ENCODE measurements around the gene EED. TPM values are rescaled to one million over a fixed set of nuclear protein-coding genes. Genes with fewer than 3 reads are reported as not detected.
"Not testable (repeated sequence)": the region's sequence is repeated elsewhere in the genome, so short reads cannot be mapped to it uniquely, and the experiment has no call there.

Gene EED
- polyA plus RNA-seq, 1 donor (not counting 4 experiments of a cell fraction or from before 2014, with no cell fraction given) = 28.5 TPM

GRCh38 chr11:86222081-86222480, 22.5 kb upstream of the EED start:
- H3K79me2 ChIP-seq (ENCODE audit: control insufficient read depth, insufficient read depth, low read length) = no peaks in the 10 kb centered on the region
- H3K27ac ChIP-seq (ENCODE audit: control insufficient read depth, insufficient read depth, low read length) = no peak overlapping the region
- H3K36me3 ChIP-seq (ENCODE audit: control insufficient read depth in 2 of 2, extremely low read depth in 1 of 2, insufficient read depth in 2 of 2, low read length in 2 of 2) = no peaks in the 10 kb centered on the region
- H3K4me1 ChIP-seq (ENCODE audit: control insufficient read depth, extremely low read depth, insufficient read depth, low read length) = peaks cover 2% of the 10 kb centered on the region
- TF ChIP-seq CTCF (optimal IDR thresholded peaks at IDR 0.05 in 1 of 3, IDR thresholded peaks at IDR 0.05 in 1 of 3, conservative IDR thresholded peaks at IDR 0.05 in 1 of 3; ENCODE audit: extremely low read depth in 1 of 3, insufficient read depth in 2 of 3, low read length in 3 of 3) (no peak), EZH2 (IDR thresholded peaks at IDR 0.05; ENCODE audit: low read length) (no peak)
- no peak overlapping the region for H2AFZ ChIP-seq (ENCODE audit: control insufficient read depth, low read length)
- no peaks in the 10 kb centered on the region for H4K20me1 ChIP-seq (ENCODE audit: control insufficient read depth, extremely low read depth, insufficient read depth, low read length)
- H3K9ac ChIP-seq (ENCODE audit: control insufficient read depth, extremely low read depth, insufficient read depth, low read length) = no peak overlapping the region
- no peak for DNase-seq (ENCODE audit: low read depth, low spot score)
- no peaks in the 10 kb centered on the region for H3K9me1 ChIP-seq (ENCODE audit: control insufficient read depth, extremely low read depth, insufficient read depth, low read length)
- no peaks in the 10 kb centered on the region for H3K9me3 ChIP-seq (ENCODE audit: control insufficient read depth, low read depth, low read length)
- dilution Hi-C loops (cut with MboI; ENCODE audit: extremely low pct_ligation_motif_present, low sequenced_read_pairs) = loop anchor here (25.0 kb wide), 1 partner anchor 185 kb away; no protein-coding TSS in a partner anchor
- no peak overlapping the region for H3K4me2 ChIP-seq (ENCODE audit: control insufficient read depth, extremely low read depth, insufficient read depth, low read depth, low read length)
- H3K4me3 ChIP-seq (ENCODE audit: control insufficient read depth in 2 of 3, extremely low read depth in 1 of 3, insufficient read depth in 2 of 3, low read depth in 1 of 3, low read length in 3 of 3) = no peak overlapping the region
- no peaks in the 10 kb centered on the region for H3K27me3 ChIP-seq (ENCODE audit: control insufficient read depth, extremely low read depth, insufficient read depth, low read length)
- no peak for FAIRE-seq

- not testable (repeated sequence) for H3K4me3 ChIP-seq (ENCODE audit: control insufficient read depth in 2 of 3, extremely low read depth in 1 of 3, insufficient read depth in 2 of 3, low read depth in 1 of 3, low read length in 3 of 3); H4K20me1 ChIP-seq (ENCODE audit: control insufficient read depth, extremely low read depth, insufficient read depth, low read length); H3K9ac ChIP-seq (ENCODE audit: control insufficient read depth, extremely low read depth, insufficient read depth, low read length); H3K4me1 ChIP-seq (ENCODE audit: control insufficient read depth, extremely low read depth, insufficient read depth, low read length); H2AFZ ChIP-seq (ENCODE audit: control insufficient read depth, low read length); H3K9me1 ChIP-seq (ENCODE audit: control insufficient read depth, extremely low read depth, insufficient read depth, low read length); DNase-seq (ENCODE audit: low read depth, low spot score); H3K79me2 ChIP-seq (ENCODE audit: control insufficient read depth, insufficient read depth, low read length); H3K9me3 ChIP-seq (ENCODE audit: control insufficient read depth, low read depth, low read length); FAIRE-seq; H3K27ac ChIP-seq (ENCODE audit: control insufficient read depth, insufficient read depth, low read length); H3K36me3 ChIP-seq (ENCODE audit: control insufficient read depth in 2 of 2, extremely low read depth in 1 of 2, insufficient read depth in 2 of 2, low read length in 2 of 2); H3K4me2 ChIP-seq (ENCODE audit: control insufficient read depth, extremely low read depth, insufficient read depth, low read depth, low read length); H3K27me3 ChIP-seq (ENCODE audit: control insufficient read depth, extremely low read depth, insufficient read depth, low read length)
- dilution Hi-C loops (cut with MboI; ENCODE audit: extremely low pct_ligation_motif_present, low sequenced_read_pairs) = loop anchor here (25.0 kb wide), 1 partner anchor 187 kb away; no protein-coding TSS in a partner anchor
Observed at GRCh38 chr11:86224575-86224974, 20.0 kb upstream of the EED start.

GRCh38 chr11:86225344-86225743, 19.2 kb upstream of the EED start:
- H3K4me1 ChIP-seq (ENCODE audit: control insufficient read depth, extremely low read depth, insufficient read depth, low read length); DNase-seq (ENCODE audit: low read depth, low spot score); H3K9me3 ChIP-seq (ENCODE audit: control insufficient read depth, low read depth, low read length); FAIRE-seq; dilution Hi-C loops (cut with MboI; ENCODE audit: extremely low pct_ligation_motif_present, low sequenced_read_pairs); H2AFZ ChIP-seq (ENCODE audit: control insufficient read depth, low read length); H3K4me2 ChIP-seq (ENCODE audit: control insufficient read depth, extremely low read depth, insufficient read depth, low read depth, low read length); H3K9ac ChIP-seq (ENCODE audit: control insufficient read depth, extremely low read depth, insufficient read depth, low read length); H3K27ac ChIP-seq (ENCODE audit: control insufficient read depth, insufficient read depth, low read length); H3K27me3 ChIP-seq (ENCODE audit: control insufficient read depth, extremely low read depth, insufficient read depth, low read length); H4K20me1 ChIP-seq (ENCODE audit: control insufficient read depth, extremely low read depth, insufficient read depth, low read length); H3K9me1 ChIP-seq (ENCODE audit: control insufficient read depth, extremely low read depth, insufficient read depth, low read length); H3K4me3 ChIP-seq (ENCODE audit: control insufficient read depth in 2 of 3, extremely low read depth in 1 of 3, insufficient read depth in 2 of 3, low read depth in 1 of 3, low read length in 3 of 3); H3K36me3 ChIP-seq (ENCODE audit: control insufficient read depth in 2 of 2, extremely low read depth in 1 of 2, insufficient read depth in 2 of 2, low read length in 2 of 2); H3K79me2 ChIP-seq (ENCODE audit: control insufficient read depth, insufficient read depth, low read length): not testable (repeated sequence)
